Stimulated activated CD8-positive, alpha-beta memory T cell treated with anti-CD3 and anti-CD28 coated beads, Interleukin-4, amount 100 ng/mL, for 4 hours (primary cell): Measurements from ENCODE around the gene WDR1.

Experiments
- DNase-seq, 2 donors: peaks; one replicate each; pipeline ENCODE4 v3.0.0-alpha.2; 2020; ENCODE audit warnings: low read depth in 2 of 2, low spot score in 1 of 2

WDR1 gene, protein sequence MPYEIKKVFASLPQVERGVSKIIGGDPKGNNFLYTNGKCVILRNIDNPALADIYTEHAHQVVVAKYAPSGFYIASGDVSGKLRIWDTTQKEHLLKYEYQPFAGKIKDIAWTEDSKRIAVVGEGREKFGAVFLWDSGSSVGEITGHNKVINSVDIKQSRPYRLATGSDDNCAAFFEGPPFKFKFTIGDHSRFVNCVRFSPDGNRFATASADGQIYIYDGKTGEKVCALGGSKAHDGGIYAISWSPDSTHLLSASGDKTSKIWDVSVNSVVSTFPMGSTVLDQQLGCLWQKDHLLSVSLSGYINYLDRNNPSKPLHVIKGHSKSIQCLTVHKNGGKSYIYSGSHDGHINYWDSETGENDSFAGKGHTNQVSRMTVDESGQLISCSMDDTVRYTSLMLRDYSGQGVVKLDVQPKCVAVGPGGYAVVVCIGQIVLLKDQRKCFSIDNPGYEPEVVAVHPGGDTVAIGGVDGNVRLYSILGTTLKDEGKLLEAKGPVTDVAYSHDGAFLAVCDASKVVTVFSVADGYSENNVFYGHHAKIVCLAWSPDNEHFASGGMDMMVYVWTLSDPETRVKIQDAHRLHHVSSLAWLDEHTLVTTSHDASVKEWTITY

DNA sequence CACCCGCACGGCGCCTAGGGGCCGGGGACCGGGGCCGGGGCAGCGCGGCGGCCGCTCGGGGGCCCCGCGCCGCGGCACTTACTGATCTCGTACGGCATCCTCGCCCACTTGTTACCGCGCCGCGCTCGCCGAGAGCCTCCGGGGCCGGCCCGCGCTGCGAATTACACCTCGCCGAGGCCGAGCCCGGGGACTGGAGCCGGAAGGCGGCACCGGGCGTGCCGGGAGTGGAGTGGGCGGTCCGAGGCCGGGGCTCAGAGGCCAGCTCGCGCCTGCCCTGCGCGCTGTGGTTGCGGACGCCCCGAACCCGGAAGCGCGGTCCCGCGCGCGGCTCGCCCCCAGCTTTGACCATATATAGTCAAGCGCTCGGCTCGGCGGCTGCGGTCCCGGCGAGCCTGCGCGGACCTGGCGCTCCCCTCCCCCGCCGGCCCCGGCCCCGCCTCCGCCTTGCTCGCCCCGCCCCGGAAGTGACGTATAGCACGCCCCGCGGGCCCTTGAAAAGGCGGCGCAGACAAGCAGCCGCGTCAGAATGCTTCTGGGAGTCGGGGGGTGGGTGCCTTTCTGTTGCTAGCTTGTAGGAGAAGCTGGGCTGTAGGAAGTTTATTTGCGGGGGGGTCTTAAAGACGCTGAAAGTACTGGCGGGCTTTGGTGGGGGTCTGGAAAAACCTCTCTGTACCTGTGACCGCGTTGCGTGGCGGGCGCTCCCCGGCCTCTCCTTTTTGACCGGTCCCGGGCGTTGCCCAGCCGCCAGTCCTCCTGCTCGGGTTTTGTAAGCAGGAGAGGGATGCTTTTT, at the start of gene WDR1:
Gene WDR1 (minus strand): TSS at position 231 of the 790 bp plus-strand sequence. CDS start 133 bp downstream, at position 98.
- DNase-seq: peak; percentile 87 to 94

DNA sequence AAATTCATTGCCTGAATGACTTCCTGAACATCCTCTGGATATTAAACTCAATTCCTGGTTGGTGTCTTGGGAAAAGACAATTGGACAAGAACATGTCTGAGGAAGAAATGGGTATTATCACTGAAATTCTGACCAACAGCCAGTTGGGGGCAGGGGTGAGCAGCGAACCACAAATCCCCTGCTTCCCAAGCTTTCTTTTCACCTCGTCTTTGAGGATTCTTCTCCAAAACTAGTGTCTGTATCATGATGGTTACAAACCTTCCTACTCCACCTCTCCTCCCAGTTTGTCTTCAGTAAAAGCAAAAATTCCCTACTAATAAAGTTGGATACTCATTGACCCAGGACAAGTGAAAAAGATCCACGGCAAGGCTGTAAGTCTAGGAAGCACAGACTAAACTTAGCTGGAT, 48.3 kb upstream of the WDR1 start:
- no peak for DNase-seq

DNA sequence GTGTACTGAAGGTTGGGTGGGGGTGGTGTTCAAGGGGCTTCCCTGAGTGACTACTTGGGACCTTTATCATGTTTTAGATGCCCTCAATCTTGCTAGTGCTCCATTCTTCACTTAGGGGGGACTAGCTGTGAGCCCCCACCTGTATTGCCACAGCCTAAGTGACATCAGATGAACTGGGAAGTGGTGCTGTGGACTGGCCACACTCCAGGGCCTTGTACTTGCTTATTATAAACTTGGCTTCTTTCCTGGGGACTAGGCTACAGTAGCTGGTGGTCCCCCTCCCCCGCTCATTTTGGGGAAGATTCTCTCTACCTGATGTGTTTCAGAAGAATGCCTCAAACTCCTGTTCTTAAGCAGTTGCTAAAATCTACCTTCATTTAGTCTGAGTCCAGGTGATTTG, 46.7 kb upstream of the WDR1 start:
- no peak for DNase-seq

DNA sequence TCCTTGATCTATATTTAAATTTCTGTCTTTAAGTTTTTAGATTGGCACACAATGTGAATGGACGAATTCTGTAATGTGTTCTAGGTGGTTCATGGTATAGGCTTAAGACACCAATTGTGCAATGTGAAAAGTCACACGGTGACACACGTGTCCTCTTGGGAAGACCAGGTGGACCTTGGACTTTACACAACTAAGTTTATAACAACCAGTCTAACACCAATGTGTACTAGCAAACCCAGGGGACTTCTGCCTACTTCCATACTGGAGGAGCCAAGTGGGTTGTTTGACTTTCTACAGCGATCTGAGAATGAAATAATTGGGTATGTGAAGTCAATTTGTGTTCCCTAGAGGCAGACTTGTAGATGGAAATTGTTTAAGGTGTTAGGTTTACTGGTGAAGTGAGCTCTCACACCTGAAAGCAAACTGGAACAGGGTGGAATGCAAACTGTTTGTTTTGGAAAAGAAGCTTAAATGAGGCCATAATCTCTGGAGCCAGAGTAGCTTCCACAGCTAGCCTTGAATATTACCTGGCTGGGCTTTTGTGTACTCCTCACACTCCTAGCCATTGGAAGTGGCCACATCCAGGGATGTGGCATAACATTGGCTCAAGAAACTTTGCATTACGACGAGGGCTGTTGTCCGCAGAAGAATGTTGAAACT, 45.9 kb upstream of the WDR1 start:
- no peak for DNase-seq

DNA sequence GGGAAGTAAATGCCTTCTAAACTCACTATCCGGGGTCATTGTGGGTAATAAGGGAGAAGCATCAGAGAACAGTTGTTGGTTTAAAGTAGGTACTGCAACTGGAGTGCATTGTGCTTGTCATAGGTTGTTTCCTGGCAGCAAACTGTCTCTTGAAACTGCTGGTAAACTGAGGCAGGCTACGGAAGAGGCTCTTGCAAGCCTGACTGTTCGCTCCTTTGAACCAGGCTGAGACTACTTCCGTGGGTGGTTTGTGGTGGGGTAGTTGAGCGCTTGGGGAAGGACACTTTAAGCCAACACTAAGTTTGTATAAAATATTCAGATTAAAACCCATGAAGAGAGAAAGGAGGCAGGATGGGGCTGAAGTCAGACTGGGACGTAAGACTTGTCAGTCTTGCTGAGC, 45.2 kb upstream of the WDR1 start:
- DNase-seq: no peak

DNA sequence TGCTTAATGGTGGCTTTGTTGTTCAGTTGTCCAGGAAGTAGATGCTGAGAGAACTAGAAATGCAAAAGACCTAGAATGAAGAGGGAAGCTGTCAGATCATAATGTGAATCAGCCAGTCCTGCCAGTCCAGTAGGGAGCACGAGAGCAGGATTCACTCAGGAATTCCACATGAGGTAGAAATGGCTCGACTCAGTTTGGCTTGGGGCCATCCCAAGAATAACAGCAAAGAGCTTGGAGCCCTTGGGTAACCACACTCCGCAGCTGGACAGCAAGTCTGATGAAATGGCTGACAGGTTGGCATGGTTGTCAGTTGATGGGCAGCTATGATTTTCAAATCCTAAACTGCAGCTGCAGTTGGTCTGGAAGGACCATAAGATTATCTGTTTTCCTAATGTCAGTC, 44.5 kb upstream of the WDR1 start:
- no peak for DNase-seq

DNA sequence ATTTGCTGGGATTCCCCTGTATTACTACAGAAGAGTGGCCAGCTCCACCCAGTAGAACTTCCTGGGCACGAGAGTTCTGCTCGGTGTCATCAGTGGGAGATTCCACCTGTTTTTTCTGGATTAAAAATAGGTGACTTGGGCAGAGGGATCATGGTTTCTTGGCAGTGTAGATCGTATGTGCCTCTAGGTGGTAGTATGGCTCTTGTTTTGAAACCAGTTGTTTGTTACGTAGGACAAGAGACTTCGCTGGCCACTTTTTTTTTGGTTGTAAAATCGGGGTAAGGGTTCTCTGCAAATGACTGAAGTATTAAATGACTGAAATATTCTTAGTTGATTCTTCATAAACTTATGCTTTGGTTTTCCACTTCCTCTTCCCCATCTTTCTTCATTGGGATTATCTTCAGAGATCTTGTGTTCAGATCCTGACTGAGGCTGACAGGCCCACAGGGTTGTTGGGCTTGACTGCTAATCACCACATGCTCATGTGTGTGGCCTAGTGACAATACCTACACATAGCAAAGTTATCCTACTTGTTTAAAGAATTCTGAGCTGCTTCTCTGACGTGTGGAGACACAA, 43.8 kb upstream of the WDR1 start:
- no peak for DNase-seq

DNA sequence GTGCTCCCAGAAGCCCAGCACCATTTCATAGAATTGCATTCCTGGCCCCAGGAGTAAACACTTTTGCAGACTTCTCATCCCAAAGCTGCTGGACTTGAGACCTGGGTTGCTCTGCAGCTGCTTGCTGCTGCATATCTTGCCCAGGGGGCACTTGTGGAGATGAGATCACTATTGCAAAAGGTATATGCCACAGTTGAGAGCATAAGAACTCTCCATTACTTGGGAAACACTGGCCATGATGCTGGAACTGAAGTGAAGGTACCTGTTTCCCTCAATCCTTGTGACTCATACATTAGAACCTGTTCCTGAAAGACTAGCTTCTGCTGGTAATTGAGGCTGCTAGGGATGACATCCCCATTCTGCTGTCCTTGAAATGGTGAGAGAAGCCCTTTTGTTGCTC, 43.1 kb upstream of the WDR1 start:
- DNase-seq: no peak

DNA sequence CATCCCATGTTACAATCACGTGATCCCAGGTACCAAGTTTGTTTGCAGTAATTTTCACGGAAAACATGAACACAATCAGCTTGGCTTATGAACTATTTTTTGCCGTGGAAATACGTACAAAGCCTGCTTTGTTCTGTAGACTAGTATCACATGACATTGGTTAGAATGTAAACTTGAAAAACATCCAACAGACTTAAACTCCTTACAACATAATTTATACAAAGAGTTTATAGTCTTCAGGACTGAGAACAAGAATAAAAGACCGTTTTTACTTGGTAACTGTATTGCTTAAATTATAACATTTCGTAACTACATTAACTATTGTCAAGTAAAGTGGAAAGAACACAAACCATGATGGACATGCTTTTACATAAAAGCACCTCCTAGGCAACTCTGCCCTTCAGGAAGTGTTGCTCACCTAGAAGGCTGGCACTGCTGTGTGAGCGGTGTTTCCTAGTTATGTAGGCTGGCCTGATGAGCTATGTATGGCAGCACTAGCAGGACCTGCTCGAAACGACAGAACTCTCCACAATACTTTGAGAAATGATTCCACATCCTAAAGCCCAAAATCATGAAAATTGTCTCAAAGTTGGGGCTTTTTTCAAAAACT, 41.8 kb upstream of the WDR1 start:
- DNase-seq: no peak

DNA sequence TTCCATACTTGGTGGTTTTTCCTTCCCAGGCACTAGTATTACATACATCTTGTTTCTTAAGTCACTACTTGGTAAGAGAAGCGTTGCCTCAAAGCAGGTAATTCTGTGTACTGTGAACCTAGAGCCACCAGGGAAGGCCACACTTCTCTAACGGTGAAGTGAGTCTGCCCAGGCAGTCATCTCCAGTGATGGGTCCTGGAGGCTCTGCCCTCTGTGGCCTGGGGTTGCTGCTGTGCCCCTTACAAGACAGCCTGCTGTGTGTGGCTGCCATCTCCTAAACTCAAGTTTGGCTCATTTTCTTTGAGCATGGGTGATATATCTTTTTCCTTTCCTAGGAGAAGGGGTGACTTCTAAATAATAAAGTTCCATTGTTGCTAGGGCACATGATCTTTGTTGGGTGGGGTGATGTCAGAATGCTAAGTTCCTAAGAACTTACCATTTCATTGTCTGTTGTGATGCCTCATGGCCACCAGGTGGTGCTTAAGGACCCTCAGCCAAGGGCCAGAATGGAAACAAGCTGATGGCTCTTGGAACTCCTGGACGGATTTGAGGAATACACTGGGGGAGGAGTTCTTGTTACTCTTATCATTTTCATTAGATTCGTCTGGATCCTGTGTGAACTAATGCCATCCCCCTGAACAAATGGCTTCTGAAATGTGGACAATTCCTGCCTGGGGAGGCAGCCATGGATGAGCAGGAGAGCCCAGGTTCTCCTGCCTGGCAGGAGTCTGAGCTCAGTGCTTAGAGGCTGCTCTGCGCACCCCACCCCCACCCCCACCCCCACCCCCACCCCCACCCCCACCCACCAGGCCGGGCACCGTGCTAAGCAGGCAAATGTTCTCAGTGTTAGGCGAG, 41.1 kb upstream of the WDR1 start:
- DNase-seq: no peak

DNA sequence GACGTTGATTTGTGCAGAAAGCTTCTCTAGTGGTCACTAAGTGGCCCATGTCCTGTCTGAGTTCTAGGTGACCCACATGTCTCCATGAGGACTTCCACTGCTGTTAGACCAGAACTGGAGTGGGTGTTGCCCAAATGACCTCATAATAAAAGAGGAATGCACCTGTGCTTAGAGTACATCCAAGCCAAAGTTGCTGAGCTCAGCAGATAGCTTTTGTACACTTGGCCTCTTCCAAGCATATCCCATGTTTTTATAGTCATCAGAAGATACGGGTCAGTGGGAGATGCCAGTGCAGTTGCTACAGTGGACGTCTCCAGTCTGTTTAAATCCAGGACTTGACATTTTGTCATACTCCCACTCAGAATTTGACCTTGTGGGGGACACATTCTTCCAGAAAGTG, 37.6 kb upstream of the WDR1 start:
- no peak for DNase-seq

DNA sequence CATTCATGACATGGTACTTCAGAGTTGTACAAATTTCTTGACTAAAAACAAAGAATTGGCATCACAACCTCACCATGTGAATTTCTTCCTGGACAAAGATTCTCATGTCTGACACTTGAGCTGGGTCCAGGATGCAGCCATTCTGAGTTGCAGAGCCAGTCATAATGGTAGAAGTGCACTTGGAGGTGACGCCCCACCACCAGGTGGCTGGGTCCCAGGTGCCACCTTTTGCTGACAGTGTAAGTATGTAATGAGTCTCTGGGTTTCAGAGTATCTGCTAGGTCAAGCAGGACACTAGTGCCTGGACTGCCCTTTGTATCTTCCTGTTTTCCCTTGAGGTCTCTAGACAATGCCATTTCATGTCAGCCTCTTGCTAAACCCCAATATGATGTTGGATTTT, 36.6 kb upstream of the WDR1 start:
- no peak for DNase-seq

DNA sequence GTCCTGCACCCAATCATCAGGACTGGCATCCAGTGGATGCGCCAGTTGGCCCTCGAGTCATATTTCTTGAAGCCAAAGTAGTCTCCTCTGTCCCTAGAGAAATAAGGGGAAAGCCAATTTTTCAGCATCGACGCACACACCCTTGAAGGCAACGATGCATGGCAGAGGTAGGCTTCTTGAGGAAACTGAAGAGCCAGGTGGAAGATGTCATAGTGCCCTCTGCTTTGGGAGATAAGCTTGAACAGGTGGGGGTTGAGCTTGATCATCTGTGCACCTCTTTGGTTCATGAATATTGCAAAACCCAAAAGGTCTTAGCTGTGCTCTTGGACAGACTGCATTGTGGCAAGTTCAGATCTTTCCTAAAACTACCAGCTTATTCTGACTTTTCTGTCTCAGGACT, 34.6 kb upstream of the WDR1 start:
- DNase-seq: no peak

DNA sequence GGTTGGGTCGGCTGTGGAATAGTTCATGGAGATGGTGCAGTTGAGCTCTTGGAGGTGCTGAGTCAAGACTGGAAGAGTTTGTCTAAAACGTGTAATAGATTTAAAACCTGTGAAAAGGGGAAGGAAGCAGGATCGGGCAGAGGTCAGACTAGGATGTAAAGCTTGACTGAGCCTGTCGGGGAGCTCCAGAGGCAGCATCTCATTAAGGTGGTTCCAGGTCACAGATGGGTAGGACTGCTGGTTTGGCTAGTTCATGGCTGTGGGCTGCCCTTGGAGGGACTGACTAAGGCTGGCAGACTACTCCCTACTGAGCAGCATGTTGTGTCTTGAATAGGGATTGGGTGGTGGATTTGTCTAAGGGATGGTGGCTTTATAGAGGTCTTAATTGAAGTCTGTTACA, 28.4 kb upstream of the WDR1 start:
- DNase-seq: no peak

DNA sequence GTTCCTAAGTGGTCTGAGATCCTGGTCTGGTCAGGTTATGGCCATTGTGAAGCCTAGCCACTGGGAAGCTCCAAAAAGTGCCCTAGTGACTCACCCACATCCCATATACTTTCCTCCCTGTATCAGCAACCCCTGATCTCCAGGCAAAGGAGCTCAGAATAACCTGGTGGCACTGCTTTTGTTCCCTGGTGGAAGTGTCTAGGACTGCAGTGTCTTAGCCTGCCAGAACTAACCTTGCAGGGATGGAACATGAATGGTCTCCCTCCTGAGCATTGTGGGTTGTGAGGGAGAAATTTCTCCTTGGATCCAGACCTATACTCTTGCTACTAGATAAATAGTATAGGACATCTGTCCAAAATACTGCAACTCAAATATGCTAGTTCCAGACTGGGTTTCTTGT, 27.9 kb upstream of the WDR1 start:
- no peak for DNase-seq

DNA sequence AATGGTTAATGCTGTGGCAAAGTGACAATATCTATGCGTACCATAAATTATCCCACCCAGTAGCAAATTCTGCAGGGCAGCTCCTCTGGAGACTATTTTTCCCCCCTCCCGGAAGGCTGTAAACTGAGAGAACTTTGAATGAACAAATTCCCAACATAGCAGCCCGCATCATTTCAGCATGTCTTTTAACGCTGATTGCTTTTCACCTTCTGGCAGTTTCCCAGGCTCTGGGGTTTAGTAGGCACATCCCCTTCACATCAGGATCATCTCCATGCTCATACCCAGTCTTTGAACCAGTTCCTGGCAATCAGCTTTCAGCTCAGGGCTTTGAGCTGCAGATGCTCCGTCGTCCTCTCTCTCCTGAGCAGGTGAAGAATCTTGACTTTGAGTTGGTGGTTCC, 26.6 kb upstream of the WDR1 start:
- DNase-seq: no peak

DNA sequence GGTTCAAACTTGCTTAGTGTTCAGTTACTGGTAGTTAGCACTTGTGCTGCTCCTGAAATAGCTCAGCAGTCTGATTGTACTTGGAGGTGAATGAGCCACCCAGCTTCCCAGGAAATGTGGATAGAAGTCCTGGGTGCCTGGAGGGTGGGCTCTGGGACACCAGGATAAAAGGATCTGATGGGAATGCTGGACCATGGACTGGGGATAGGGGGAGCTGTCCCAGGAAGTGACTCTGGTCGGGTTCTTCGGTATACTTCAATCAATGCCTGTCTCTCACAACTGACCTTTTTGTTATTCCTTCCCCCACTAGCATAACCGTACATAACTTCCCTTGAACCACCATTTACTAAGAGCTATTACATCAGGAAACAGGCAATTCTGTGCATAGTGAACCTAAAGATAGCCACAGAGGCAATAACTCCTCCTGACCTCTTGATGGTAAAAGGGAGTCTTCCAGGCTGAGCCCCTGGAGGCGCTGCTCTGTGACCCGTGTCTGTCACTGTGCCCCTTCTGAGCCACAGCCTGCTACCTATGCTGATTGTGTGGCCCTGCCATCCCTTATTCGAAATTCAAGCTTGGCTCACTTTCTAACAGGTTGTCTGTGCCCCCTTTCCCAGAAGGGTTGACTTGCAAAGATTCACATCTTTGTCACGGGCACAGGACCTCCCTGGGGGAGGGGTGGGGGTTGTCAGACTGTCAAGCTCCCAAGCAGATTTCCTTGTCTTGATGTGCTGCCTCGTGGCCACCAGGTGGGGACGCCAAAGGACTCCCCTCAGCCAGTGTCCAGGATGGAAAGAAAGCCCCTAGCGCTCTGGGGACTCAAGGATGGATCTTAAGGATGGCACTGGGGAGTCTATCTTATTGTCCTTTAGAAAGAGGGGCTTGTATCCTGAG, 24.5 kb upstream of the WDR1 start:
- DNase-seq: no peak

DNA sequence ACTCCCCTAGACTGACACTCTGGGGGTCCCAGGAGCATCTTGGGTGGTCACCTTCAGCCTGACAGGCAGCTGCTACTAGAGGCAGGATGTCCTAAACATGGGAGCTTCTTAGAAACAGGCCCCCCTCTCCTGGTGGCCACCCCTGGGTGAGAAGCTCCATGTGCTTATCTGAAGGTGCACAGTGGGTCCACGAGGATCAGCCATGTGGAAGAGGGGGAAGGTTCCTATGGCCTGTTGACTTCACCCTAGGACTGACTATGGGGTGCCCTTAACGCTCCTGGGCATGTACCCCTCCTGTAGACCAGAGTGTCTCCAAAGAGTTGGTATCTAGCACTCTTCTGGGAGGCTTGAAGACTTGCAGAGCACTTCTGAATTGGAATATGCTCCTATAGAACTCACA, 22.9 kb upstream of the WDR1 start:
- DNase-seq: no peak

DNA sequence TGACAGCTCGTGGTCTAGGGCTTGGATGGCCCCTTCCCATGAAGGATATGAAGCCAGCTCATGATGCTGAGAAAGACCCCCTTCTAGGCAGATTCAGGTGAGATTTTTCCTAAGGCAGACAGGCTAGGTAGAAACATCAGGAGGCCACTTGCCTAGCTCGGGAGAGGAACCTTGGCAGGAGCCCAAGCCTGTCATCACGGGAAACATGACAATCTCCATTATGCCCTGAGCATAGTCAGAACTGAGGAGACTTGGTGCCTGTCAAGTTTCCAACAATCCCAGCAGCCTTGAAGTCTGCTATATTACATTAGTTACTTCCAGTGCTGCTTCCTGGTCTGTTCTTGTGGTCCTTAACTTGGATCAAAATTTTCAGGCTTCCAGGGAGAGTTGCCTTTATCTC, 18.7 kb upstream of the WDR1 start:
- no peak for DNase-seq
